ENCODE measurements around the gene PARP15. TPM values are rescaled to one million over a fixed set of nuclear protein-coding genes. Genes with fewer than 3 reads are reported as not detected.

The PARP15 gene
- total and polyA plus RNA-seq, 3 donors from 2014 or later, result 1.5 to 4.8 (median 3.7) TPM

- Histone ChIP-seq H3K4me1 (no peaks in the 10 kb centered on the region), H3K36me3 (ENCODE audit: low read depth, missing control alignments) (no peaks in the 10 kb centered on the region), H3K4me3 (no peak overlapping the region), H3K27ac (no peak overlapping the region), H3K27me3 (no peaks in the 10 kb centered on the region), H3K9me3 (no peaks in the 10 kb centered on the region)
- DNase-seq, result no peak
- WGBS, 2 donors, result 26 to 46% methylated on average over 2 of the region's 2 CpGs
- TF ChIP-seq CTCF (IDR thresholded peaks at IDR 0.05) (no peak), POLR2A (IDR thresholded peaks at IDR 0.05) (no peak)
- intact Hi-C loops (cut with DNase I; ENCODE audit: low total_unique reads), result no loop called here
Observed at GRCh38 chr3:122587572-122587971, 10.1 kb downstream of the PARP15 start.

- intact Hi-C loops (cut with DNase I; ENCODE audit: low total_unique reads), result no loop called here
- Histone ChIP-seq H3K4me1 (no peaks in the 10 kb centered on the region), H3K36me3 (ENCODE audit: low read depth, missing control alignments) (no peaks in the 10 kb centered on the region), H3K27me3 (no peaks in the 10 kb centered on the region), H3K4me3 (no peak overlapping the region), H3K9me3 (no peaks in the 10 kb centered on the region), H3K27ac (no peak overlapping the region)
- no peak for DNase-seq
- no peak for TF ChIP-seq POLR2A (IDR thresholded peaks at IDR 0.05)
- no peak for TF ChIP-seq CTCF (IDR thresholded peaks at IDR 0.05)
- 68 to 69% methylated on average over 5 of the region's 5 CpGs for WGBS, 2 donors
Observed at GRCh38 chr3:122589297-122589696, 11.8 kb downstream of the PARP15 start.

GRCh38 chr3:122590610-122591009, 13.2 kb downstream of the PARP15 start:
- no peak for DNase-seq
- Histone ChIP-seq H3K27ac (no peak overlapping the region), H3K9me3 (no peaks in the 10 kb centered on the region), H3K4me1 (no peaks in the 10 kb centered on the region), H3K4me3 (no peak overlapping the region), H3K36me3 (ENCODE audit: low read depth, missing control alignments) (no peaks in the 10 kb centered on the region), H3K27me3 (no peaks in the 10 kb centered on the region)
- 91 to 98% methylated on average over 2 of the region's 2 CpGs for WGBS, 2 donors
- TF ChIP-seq POLR2A (IDR thresholded peaks at IDR 0.05) (no peak), CTCF (IDR thresholded peaks at IDR 0.05) (no peak)
- intact Hi-C loops (cut with DNase I; ENCODE audit: low total_unique reads), result no loop called here

- TF ChIP-seq POLR2A (IDR thresholded peaks at IDR 0.05) (no peak), CTCF (IDR thresholded peaks at IDR 0.05) (no peak)
- intact Hi-C loops (cut with DNase I; ENCODE audit: low total_unique reads), result no loop called here
Observed at GRCh38 chr3:122594025-122594424, 16.6 kb downstream of the PARP15 start.

GRCh38 chr3:122598151-122598550, 20.7 kb downstream of the PARP15 start:
- Histone ChIP-seq H3K4me3 (no peak overlapping the region), H3K4me1 (no peaks in the 10 kb centered on the region), H3K9me3 (no peaks in the 10 kb centered on the region), H3K36me3 (ENCODE audit: low read depth, missing control alignments) (no peaks in the 10 kb centered on the region), H3K27ac (no peak overlapping the region), H3K27me3 (no peaks in the 10 kb centered on the region)
- DNase-seq, result no peak
- no peak for TF ChIP-seq POLR2A (IDR thresholded peaks at IDR 0.05)
- no peak for TF ChIP-seq CTCF (IDR thresholded peaks at IDR 0.05)
- WGBS, 2 donors, result 74 to 95% methylated on average over 3 of the region's 3 CpGs
- intact Hi-C loops (cut with DNase I; ENCODE audit: low total_unique reads), result no loop called here

More at GRCh38 chr3:122594025-122594424, 16.6 kb downstream of the PARP15 start:
- H3K4me3 ChIP-seq, result no peak overlapping the region
- H3K9me3 ChIP-seq, result no peaks in the 10 kb centered on the region
- no peaks in the 10 kb centered on the region for H3K4me1 ChIP-seq
- H3K27me3 ChIP-seq, result no peaks in the 10 kb centered on the region
- H3K27ac ChIP-seq, result no peak overlapping the region
- H3K36me3 ChIP-seq (ENCODE audit: low read depth, missing control alignments), result no peaks in the 10 kb centered on the region
- no peak for DNase-seq

All from testis (tissue), 3 donors.